ENCODE measurements around the gene ROBO2.

The ROBO2 gene

DNA sequence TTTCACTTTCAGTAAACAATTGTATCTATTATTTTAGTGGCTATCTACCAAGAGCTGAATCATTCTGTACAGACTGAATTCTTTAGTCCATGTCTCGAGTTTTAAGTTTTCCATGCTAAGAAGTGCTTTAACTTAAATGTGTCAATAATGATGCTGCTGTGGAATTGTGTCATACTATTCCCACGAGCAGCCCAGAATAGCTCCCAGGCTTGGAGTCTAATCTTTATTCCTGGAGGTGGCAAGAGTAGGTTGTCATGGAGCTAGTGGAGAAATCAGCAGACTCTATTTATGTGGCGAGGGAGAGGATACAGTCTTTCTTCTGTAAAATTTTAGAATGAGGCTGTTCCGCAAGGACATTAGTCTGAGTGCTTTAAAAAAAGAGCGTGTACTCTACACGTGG is 207.2 kb downstream of the ROBO2 start:
- H3K9ac ChIP-seq (ENCODE audit: low read length), result no peak overlapping the region
- peaks cover 72% of the 10 kb centered on the region for H3K4me1 ChIP-seq (ENCODE audit: insufficient read depth, low read length, severe bottlenecking)
- H3K36me3 ChIP-seq (ENCODE audit: insufficient read depth, low read length), result no peaks in the 10 kb centered on the region; the same call in 1 of the 2 replicates
- no peak overlapping the region for H2AFZ ChIP-seq (ENCODE audit: low read length)
- no peaks in the 10 kb centered on the region for H3K27me3 ChIP-seq (ENCODE audit: insufficient read depth, low read length)
- peak overlapping the region; percentile 40 for H3K27ac ChIP-seq (ENCODE audit: low read depth, low read length, poor library complexity, severe bottlenecking)
- no peak overlapping the region for H3K4me2 ChIP-seq (ENCODE audit: low read length)
- H3K9me3 ChIP-seq (ENCODE audit: low read length), result no peaks in the 10 kb centered on the region; the same call in 1 of the 2 replicates
- H4K20me1 ChIP-seq (ENCODE audit: insufficient read depth, low read length), result no peaks in the 10 kb centered on the region
- H3K4me3 ChIP-seq (ENCODE audit: low read depth, low read length, poor library complexity, severe bottlenecking), result no peak overlapping the region
- peaks cover 4% of the 10 kb centered on the region; the same call in 1 of the 2 replicates for H3F3A ChIP-seq (ENCODE audit: insufficient read depth, low read length)
- H3K9me2 ChIP-seq (ENCODE audit: low read depth, low read length), result no peaks in the 10 kb centered on the region
- H3K79me2 ChIP-seq (ENCODE audit: insufficient read depth, low read length), result no peaks in the 10 kb centered on the region
- TF ChIP-seq EZH2 (IDR thresholded peaks at IDR 0.05; ENCODE audit: borderline replicate concordance, low read length), result no peak
- TF ChIP-seq, protein P1, sequence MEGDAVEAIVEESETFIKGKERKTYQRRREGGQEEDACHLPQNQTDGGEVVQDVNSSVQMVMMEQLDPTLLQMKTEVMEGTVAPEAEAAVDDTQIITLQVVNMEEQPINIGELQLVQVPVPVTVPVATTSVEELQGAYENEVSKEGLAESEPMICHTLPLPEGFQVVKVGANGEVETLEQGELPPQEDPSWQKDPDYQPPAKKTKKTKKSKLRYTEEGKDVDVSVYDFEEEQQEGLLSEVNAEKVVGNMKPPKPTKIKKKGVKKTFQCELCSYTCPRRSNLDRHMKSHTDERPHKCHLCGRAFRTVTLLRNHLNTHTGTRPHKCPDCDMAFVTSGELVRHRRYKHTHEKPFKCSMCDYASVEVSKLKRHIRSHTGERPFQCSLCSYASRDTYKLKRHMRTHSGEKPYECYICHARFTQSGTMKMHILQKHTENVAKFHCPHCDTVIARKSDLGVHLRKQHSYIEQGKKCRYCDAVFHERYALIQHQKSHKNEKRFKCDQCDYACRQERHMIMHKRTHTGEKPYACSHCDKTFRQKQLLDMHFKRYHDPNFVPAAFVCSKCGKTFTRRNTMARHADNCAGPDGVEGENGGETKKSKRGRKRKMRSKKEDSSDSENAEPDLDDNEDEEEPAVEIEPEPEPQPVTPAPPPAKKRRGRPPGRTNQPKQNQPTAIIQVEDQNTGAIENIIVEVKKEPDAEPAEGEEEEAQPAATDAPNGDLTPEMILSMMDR (IDR thresholded peaks at IDR 0.05; ENCODE audit: low read length), result no peak

- Histone ChIP-seq H4K20me1 (ENCODE audit: insufficient read depth, low read length) (no peaks in the 10 kb centered on the region), H3K4me3 (ENCODE audit: low read depth, low read length, poor library complexity, severe bottlenecking) (no peak overlapping the region), H3K4me1 (ENCODE audit: insufficient read depth, low read length, severe bottlenecking) (peaks cover 66% of the 10 kb centered on the region), H3K36me3 (ENCODE audit: insufficient read depth, low read length) (no peaks in the 10 kb centered on the region; the same call in 1 of the 2 replicates), H2AFZ (ENCODE audit: low read length) (no peak overlapping the region), H3K9me3 (ENCODE audit: low read length) (no peaks in the 10 kb centered on the region; the same call in 1 of the 2 replicates), H3K9ac (ENCODE audit: low read length) (no peak overlapping the region; the same call in 1 of the 2 replicates), H3K27ac (ENCODE audit: low read depth, low read length, poor library complexity, severe bottlenecking) (peak overlapping the region; percentile 40), H3K9me2 (ENCODE audit: low read depth, low read length) (no peaks in the 10 kb centered on the region), H3K27me3 (ENCODE audit: insufficient read depth, low read length) (no peaks in the 10 kb centered on the region), H3K79me2 (ENCODE audit: insufficient read depth, low read length) (no peaks in the 10 kb centered on the region), H3F3A (ENCODE audit: insufficient read depth, low read length) (peaks cover 4% of the 10 kb centered on the region; the same call in 1 of the 2 replicates), H3K4me2 (ENCODE audit: low read length) (no peak overlapping the region)
- TF ChIP-seq, protein P1 (IDR thresholded peaks at IDR 0.05; ENCODE audit: low read length), result no peak
- no peak for TF ChIP-seq EZH2 (IDR thresholded peaks at IDR 0.05; ENCODE audit: borderline replicate concordance, low read length)
Observed at GRCh38 chr3:77247817-77248216, 207.9 kb downstream of the ROBO2 start.

GRCh38 chr3:77248420-77248819 is 208.5 kb downstream of the ROBO2 start:
- TF ChIP-seq, protein P1 (IDR thresholded peaks at IDR 0.05; ENCODE audit: low read length), result peak; percentile 43
- no peak for TF ChIP-seq EZH2 (IDR thresholded peaks at IDR 0.05; ENCODE audit: borderline replicate concordance, low read length)
- Histone ChIP-seq H3K4me3 (ENCODE audit: low read depth, low read length, poor library complexity, severe bottlenecking) (no peak overlapping the region), H3K9me3 (ENCODE audit: low read length) (no peaks in the 10 kb centered on the region; the same call in 1 of the 2 replicates), H3K27me3 (ENCODE audit: insufficient read depth, low read length) (no peaks in the 10 kb centered on the region), H3K4me1 (ENCODE audit: insufficient read depth, low read length, severe bottlenecking) (peaks cover 66% of the 10 kb centered on the region), H3K36me3 (ENCODE audit: insufficient read depth, low read length) (no peaks in the 10 kb centered on the region; the same call in 1 of the 2 replicates), H3K9ac (ENCODE audit: low read length) (no peak overlapping the region; the same call in 1 of the 2 replicates), H3K27ac (ENCODE audit: low read depth, low read length, poor library complexity, severe bottlenecking) (peak overlapping the region; percentile 40), H3K79me2 (ENCODE audit: insufficient read depth, low read length) (no peaks in the 10 kb centered on the region), H3K4me2 (ENCODE audit: low read length) (no peak overlapping the region), H2AFZ (ENCODE audit: low read length) (no peak overlapping the region), H4K20me1 (ENCODE audit: insufficient read depth, low read length) (no peaks in the 10 kb centered on the region), H3K9me2 (ENCODE audit: low read depth, low read length) (no peaks in the 10 kb centered on the region), H3F3A (ENCODE audit: insufficient read depth, low read length) (no peaks in the 10 kb centered on the region)
